Left lung (tissue), 10 donors: ENCODE data around the gene CC2D2B. TPM values are rescaled to one million over a fixed set of nuclear protein-coding genes. Genes with fewer than 3 reads are reported as not detected.

ENCODE experiments used
- ATAC-seq: fragments of 200-7000 bp; cut with Tn5 transposase; one replicate; pipeline ENCODE4 v1.9.1; 2020; ENCODE audit warnings: moderate library complexity
- DNase-seq, 4 donors: peaks; one replicate each; pipeline ENCODE4 v3.0.0-alpha.2; 2013 to 2020
- H3K27ac ChIP-seq, 2 donors: fragments of 200-600 bp; sonication (generic) in 1 of 2; one replicate each; pipeline versions ENCODE4 v1.5.0 to v1.8.0; 2020 to 2021
- H3K27me3 ChIP-seq, 2 donors: fragments of 200-600 bp; sonication (generic) in 1 of 2; one replicate each; pipeline versions ENCODE4 v1.5.0 to v1.8.0; 2020 to 2021
- H3K36me3 ChIP-seq, 2 donors: fragments of 200-600 bp; sonication (generic) in 1 of 2; one replicate each; pipeline versions ENCODE4 v1.5.0 to v1.8.0; 2020 to 2021
- H3K4me1 ChIP-seq, 2 donors: fragments of 200-600 bp; one replicate each; pipeline ENCODE4 v1.8.0; 2021
- H3K4me3 ChIP-seq, 2 donors: fragments of 200-600 bp; sonication (generic) in 1 of 2; one replicate each; pipeline versions ENCODE4 v1.5.0 to v1.8.0; 2020 to 2021; ENCODE audit warnings: mild to moderate bottlenecking in 1 of 2
- H3K9me3 ChIP-seq, 2 donors: fragments of 200-600 bp; sonication (generic) in 1 of 2; one replicate each; pipeline versions ENCODE4 v1.5.0 to v1.8.0; 2020 to 2021
- intact Hi-C, 2 donors: fragments of 100-400 bp; cut with DNase I; formaldehyde crosslinking; loops; one replicate each; pipeline versions ENCODE4 v1.11.2 to v1.14.2; 2022
- polyA plus RNA-seq, 6 donors: library from polyadenylated mRNA; unstranded; fragments of 120-200 nt; gene quantifications; one replicate each; pipeline ENCODE4 v1.2.1, GENCODE V29; 2013; ENCODE audit not compliant: insufficient read length in 6 of 6
- total RNA-seq, 2 donors: library from RNA; stranded (reverse); fragmentation: NEBNext Ultra II Directional; extraction: Animal tissue kit (Norgen Biotek cat#: 25700); gene quantifications; one replicate each; pipeline ENCODE4 v1.2.1, GENCODE V29; 2021
- TF ChIP-seq, protein P1 (sequence below), 2 donors: fragments of 200-600 bp; sonication (generic) in 1 of 2; IDR thresholded peaks; one replicate each; pipeline versions ENCODE4 v1.5.0 to v1.8.0; 2021; ENCODE audit warnings: antibody characterized with exemption in 2 of 2
- donor health status: DM: no; HTN: yes; CAD: no.
- donor health status: DM: no; HTN: no; CAD: no.

The CC2D2B gene
- total and polyA plus RNA-seq, 8 donors = 0.79 to 3.5 (median 2.0) TPM

GRCh38 chr10:95865814-95866466, 41.8 kb upstream of the CC2D2B start:
- H3K27ac ChIP-seq = no peak overlapping the region
- TF ChIP-seq, protein P1, sequence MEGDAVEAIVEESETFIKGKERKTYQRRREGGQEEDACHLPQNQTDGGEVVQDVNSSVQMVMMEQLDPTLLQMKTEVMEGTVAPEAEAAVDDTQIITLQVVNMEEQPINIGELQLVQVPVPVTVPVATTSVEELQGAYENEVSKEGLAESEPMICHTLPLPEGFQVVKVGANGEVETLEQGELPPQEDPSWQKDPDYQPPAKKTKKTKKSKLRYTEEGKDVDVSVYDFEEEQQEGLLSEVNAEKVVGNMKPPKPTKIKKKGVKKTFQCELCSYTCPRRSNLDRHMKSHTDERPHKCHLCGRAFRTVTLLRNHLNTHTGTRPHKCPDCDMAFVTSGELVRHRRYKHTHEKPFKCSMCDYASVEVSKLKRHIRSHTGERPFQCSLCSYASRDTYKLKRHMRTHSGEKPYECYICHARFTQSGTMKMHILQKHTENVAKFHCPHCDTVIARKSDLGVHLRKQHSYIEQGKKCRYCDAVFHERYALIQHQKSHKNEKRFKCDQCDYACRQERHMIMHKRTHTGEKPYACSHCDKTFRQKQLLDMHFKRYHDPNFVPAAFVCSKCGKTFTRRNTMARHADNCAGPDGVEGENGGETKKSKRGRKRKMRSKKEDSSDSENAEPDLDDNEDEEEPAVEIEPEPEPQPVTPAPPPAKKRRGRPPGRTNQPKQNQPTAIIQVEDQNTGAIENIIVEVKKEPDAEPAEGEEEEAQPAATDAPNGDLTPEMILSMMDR (IDR thresholded peaks at IDR 0.05) = no peak
- intact Hi-C loops = no loop called here
- no peaks in the 10 kb centered on the region for H3K9me3 ChIP-seq
- peaks cover 0 to 3% of the 10 kb centered on the region in 2 donors for H3K4me1 ChIP-seq
- ATAC-seq = no peak
- H3K27me3 ChIP-seq = no peaks in the 10 kb centered on the region
- H3K4me3 ChIP-seq = no peak overlapping the region
- no peak for DNase-seq
- peaks cover 0 to 77% of the 10 kb centered on the region in 2 donors for H3K36me3 ChIP-seq

DNA sequence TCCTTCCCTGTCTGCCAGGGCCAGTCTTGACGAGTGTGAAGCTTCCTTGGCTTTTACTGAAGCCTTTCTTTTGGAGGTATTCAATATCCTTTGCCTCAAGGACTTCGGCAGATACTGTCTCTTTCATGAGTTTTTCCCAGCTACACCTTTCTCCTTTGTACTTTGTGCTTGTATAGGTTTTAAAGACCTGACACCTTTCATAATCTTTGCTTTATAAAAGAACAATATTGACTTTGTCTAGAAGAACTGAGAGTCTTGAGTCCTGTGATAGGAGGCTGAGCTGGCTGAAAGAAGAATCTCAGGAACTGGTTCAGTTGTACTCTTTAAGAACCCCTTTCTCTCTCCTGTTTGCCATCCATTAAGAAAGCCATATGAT, 41.3 kb upstream of the CC2D2B start:
- Histone ChIP-seq H3K36me3 (peaks cover 0 to 77% of the 10 kb centered on the region in 2 donors), H3K4me3 (no peak overlapping the region), H3K9me3 (no peaks in the 10 kb centered on the region), H3K27ac (no peak overlapping the region), H3K27me3 (no peaks in the 10 kb centered on the region), H3K4me1 (peaks cover 0 to 3% of the 10 kb centered on the region in 2 donors)
- ATAC-seq (no peak), DNase-seq (no peak)
- intact Hi-C loops = no loop called here
- TF ChIP-seq, protein P1 (IDR thresholded peaks at IDR 0.05) = no peak

DNA sequence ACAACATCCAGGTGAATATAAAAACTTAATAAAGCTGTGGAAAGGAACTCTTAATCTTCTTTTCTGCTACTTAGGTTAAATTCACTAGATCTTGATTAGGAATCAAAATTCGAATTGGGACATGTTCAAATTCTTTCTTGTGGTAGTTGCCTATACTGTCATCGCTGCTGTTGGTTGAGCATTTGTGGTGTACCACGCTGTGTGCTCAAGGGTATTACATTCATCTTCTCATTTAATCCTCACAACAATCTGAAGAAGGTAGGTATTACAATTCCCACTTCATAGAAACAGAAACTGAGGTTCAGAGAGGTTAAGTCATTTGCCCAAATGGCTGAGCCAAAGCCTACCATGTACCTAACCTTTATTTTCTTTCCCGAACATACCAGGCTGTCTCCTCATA, 39.9 kb upstream of the CC2D2B start:
- Histone ChIP-seq H3K9me3 (no peaks in the 10 kb centered on the region), H3K36me3 (peaks cover 0 to 80% of the 10 kb centered on the region in 2 donors), H3K4me1 (peaks cover 0 to 3% of the 10 kb centered on the region in 2 donors), H3K27ac (no peak overlapping the region), H3K4me3 (no peak overlapping the region), H3K27me3 (no peaks in the 10 kb centered on the region)
- TF ChIP-seq, protein P1 (IDR thresholded peaks at IDR 0.05) = no peak
- ATAC-seq (no peak), DNase-seq (no peak)
- intact Hi-C loops = no loop called here

GRCh38 chr10:95872158-95872711, 35.5 kb upstream of the CC2D2B start:
- H3K36me3 ChIP-seq = peaks cover 0 to 86% of the 10 kb centered on the region in 2 donors
- no peak for DNase-seq
- intact Hi-C loops = no loop called here

DNA sequence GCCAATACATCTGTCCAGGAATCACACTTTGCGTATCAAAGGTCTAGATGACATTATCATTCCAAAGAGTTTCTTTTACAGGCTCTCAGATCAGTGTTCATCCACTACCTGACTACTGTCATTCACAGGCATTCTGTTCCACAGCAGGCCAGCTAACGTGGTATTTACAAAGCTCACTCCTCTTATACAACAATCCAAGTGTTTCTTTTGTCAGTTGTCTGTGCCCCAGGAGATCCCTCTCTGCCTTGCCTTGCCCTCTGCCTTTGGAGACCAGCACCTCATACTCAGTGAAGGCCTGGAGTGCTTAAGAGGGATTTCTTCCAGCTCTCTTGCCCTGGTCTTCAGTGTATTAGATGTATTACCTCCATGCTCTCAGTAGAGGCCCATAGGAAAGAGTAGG, 34.6 kb upstream of the CC2D2B start:
- Histone ChIP-seq H3K36me3 (peaks cover 0 to 76% of the 10 kb centered on the region in 2 donors), H3K27ac (no peak overlapping the region), H3K4me3 (no peak overlapping the region), H3K9me3 (no peaks in the 10 kb centered on the region), H3K4me1 (no peaks in the 10 kb centered on the region), H3K27me3 (no peaks in the 10 kb centered on the region)
- TF ChIP-seq, protein P1 (IDR thresholded peaks at IDR 0.05) = no peak
- no peak for DNase-seq
- ATAC-seq = no peak
- intact Hi-C loops = no loop called here

More at GRCh38 chr10:95872158-95872711, 35.5 kb upstream of the CC2D2B start:
- ATAC-seq = no peak
- Histone ChIP-seq H3K9me3 (no peaks in the 10 kb centered on the region), H3K4me1 (no peaks in the 10 kb centered on the region), H3K27me3 (no peaks in the 10 kb centered on the region), H3K4me3 (no peak overlapping the region), H3K27ac (no peak overlapping the region)
- TF ChIP-seq, protein P1 (IDR thresholded peaks at IDR 0.05) = no peak
